ENCODE data around the gene TEAD2.

GRCh38 chr19:49344505-49345423 is 17.5 kb downstream of the TEAD2 start:
- TF ChIP-seq CTCF (IDR thresholded peaks at IDR 0.05; ENCODE audit: poor library complexity, severe bottlenecking) (no peak), POLR2AphosphoS5 (IDR thresholded peaks at IDR 0.05) (no peak), EZH2 (IDR thresholded peaks at IDR 0.05; ENCODE audit: borderline replicate concordance, insufficient read depth, low read length, poor library complexity, severe bottlenecking) (no peak), TAF1 (IDR thresholded peaks at IDR 0.05; ENCODE audit: low read depth) (no peak), SMC3 (conservative IDR thresholded peaks at IDR 0.05; ENCODE audit: poor library complexity) (no peak), RAD21 (conservative IDR thresholded peaks at IDR 0.05) (no peak), MXI1 (conservative IDR thresholded peaks at IDR 0.05; ENCODE audit: poor library complexity, severe bottlenecking) (no peak), REST (IDR thresholded peaks at IDR 0.05; ENCODE audit: borderline replicate concordance) (no peak)

All from neural cell (in vitro differentiated cells).